ENCODE data around the gene PRKAR2A. TPM values are rescaled to one million over a fixed set of nuclear protein-coding genes. Genes with fewer than 3 reads are reported as not detected.
"Not testable (repeated sequence)": the region's sequence is repeated elsewhere in the genome, so short reads cannot be mapped to it uniquely, and the experiment has no call there.

The PRKAR2A gene
- total and polyA plus RNA-seq, 2 donors = 7.5 to 8.0 TPM

DNA sequence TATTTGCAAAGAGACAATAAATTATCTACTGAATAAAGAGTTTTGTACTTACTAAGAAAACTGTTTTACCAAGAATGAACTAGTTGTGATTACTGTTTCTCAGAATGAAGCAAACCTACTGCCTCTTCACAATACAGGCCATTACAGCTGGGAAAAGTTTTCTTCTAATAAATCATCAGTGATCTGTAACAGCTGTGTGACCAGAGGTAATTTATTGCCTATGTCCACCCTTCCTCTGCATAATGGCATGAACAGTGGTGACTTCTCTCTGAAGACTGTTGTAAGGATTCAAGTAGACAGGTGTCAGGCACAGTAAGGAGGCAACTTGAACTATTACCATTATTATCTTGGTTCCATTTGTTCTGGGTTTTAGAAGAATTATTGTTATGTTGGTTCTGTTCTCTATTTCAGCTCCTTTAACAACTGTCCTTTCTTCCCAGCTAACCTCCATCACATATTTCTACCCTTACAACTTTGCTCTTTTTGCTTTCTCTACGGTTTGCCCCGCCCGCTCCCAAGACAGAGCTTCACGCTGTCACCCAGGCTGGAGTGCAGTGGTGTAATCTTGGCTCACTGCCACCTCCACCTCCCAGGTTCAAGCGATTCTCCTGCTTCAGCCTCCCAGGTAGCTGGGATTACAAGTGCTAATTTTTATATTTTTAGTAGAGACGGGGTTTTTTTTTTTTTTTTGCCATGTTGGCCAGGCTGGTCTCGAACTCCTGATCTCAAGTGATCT, 51.5 kb downstream of the PRKAR2A start:
- no peaks in the 10 kb centered on the region for H3K27me3 ChIP-seq (ENCODE audit: control insufficient read depth in 2 of 2, insufficient read depth in 1 of 2, low read length in 1 of 2)
- H3K36me3 ChIP-seq (ENCODE audit: control insufficient read depth in 2 of 2, insufficient read depth in 2 of 2, low read length in 1 of 2) = no peaks in the 10 kb centered on the region
- no peaks in the 10 kb centered on the region for H3K4me1 ChIP-seq (ENCODE audit: control insufficient read depth in 2 of 2, insufficient read depth in 2 of 2, low read length in 2 of 2)
- H3K9me3 ChIP-seq (ENCODE audit: control insufficient read depth in 2 of 2, insufficient read depth in 1 of 2, low read length in 1 of 2) = no peaks in the 10 kb centered on the region
- no peak overlapping the region for H3K27ac ChIP-seq (ENCODE audit: low read depth in 1 of 2, low read length in 1 of 2)
- WGBS = 95% methylated on average over 7 of the region's 7 CpGs
- DNase-seq (ENCODE audit: low read depth in 6 of 9, low spot score in 9 of 9) = no peak
- no peak overlapping the region for H3K4me3 ChIP-seq (ENCODE audit: low read length in 2 of 2)

- not testable (repeated sequence) for H3K4me3 ChIP-seq (ENCODE audit: low read length in 2 of 2); H3K27ac ChIP-seq (ENCODE audit: low read depth in 1 of 2, low read length in 1 of 2); H3K27me3 ChIP-seq (ENCODE audit: control insufficient read depth in 2 of 2, insufficient read depth in 1 of 2, low read length in 1 of 2); DNase-seq (ENCODE audit: low read depth in 6 of 9, low spot score in 9 of 9); H3K36me3 ChIP-seq (ENCODE audit: control insufficient read depth in 2 of 2, insufficient read depth in 2 of 2, low read length in 1 of 2); H3K9me3 ChIP-seq (ENCODE audit: control insufficient read depth in 2 of 2, insufficient read depth in 1 of 2, low read length in 1 of 2); H3K4me1 ChIP-seq (ENCODE audit: control insufficient read depth in 2 of 2, insufficient read depth in 2 of 2, low read length in 2 of 2)
- over 99% methylated on average over 2 of the region's 2 CpGs for WGBS
Observed at GRCh38 chr3:48793484-48793883, 54.2 kb downstream of the PRKAR2A start.

- WGBS = 96% methylated on average over 3 of the region's 3 CpGs
Observed at GRCh38 chr3:48789665-48790064, 58.0 kb downstream of the PRKAR2A start.

GRCh38 chr3:48788544-48789162, 59.0 kb downstream of the PRKAR2A start:
- Histone ChIP-seq H3K27me3 (ENCODE audit: control insufficient read depth in 2 of 2, insufficient read depth in 1 of 2, low read length in 1 of 2) (no peaks in the 10 kb centered on the region), H3K4me3 (ENCODE audit: low read length in 2 of 2) (no peak overlapping the region), H3K4me1 (ENCODE audit: control insufficient read depth in 2 of 2, insufficient read depth in 2 of 2, low read length in 2 of 2) (peaks cover 4 to 7% of the 10 kb centered on the region in 2 donors), H3K27ac (ENCODE audit: low read depth in 1 of 2, low read length in 1 of 2) (no peak overlapping the region), H3K9me3 (ENCODE audit: control insufficient read depth in 2 of 2, insufficient read depth in 1 of 2, low read length in 1 of 2) (no peaks in the 10 kb centered on the region), H3K36me3 (ENCODE audit: control insufficient read depth in 2 of 2, insufficient read depth in 2 of 2, low read length in 1 of 2) (no peaks in the 10 kb centered on the region)
- WGBS = 25% methylated on average over 1 of the region's 1 CpG
- DNase-seq (ENCODE audit: low read depth in 6 of 9, low spot score in 9 of 9) = peak in 5 of 9 donors; percentile 7 to 45 (median 21)

More at GRCh38 chr3:48789665-48790064, 58.0 kb downstream of the PRKAR2A start:
- Histone ChIP-seq H3K27me3 (ENCODE audit: control insufficient read depth in 2 of 2, insufficient read depth in 1 of 2, low read length in 1 of 2) (no peaks in the 10 kb centered on the region), H3K27ac (ENCODE audit: low read depth in 1 of 2, low read length in 1 of 2) (no peak overlapping the region), H3K36me3 (ENCODE audit: control insufficient read depth in 2 of 2, insufficient read depth in 2 of 2, low read length in 1 of 2) (no peaks in the 10 kb centered on the region), H3K9me3 (ENCODE audit: control insufficient read depth in 2 of 2, insufficient read depth in 1 of 2, low read length in 1 of 2) (no peaks in the 10 kb centered on the region), H3K4me3 (ENCODE audit: low read length in 2 of 2) (no peak overlapping the region), H3K4me1 (ENCODE audit: control insufficient read depth in 2 of 2, insufficient read depth in 2 of 2, low read length in 2 of 2) (peaks cover 4 to 7% of the 10 kb centered on the region in 2 donors)
- no peak for DNase-seq (ENCODE audit: low read depth in 6 of 9, low spot score in 9 of 9)

DNA sequence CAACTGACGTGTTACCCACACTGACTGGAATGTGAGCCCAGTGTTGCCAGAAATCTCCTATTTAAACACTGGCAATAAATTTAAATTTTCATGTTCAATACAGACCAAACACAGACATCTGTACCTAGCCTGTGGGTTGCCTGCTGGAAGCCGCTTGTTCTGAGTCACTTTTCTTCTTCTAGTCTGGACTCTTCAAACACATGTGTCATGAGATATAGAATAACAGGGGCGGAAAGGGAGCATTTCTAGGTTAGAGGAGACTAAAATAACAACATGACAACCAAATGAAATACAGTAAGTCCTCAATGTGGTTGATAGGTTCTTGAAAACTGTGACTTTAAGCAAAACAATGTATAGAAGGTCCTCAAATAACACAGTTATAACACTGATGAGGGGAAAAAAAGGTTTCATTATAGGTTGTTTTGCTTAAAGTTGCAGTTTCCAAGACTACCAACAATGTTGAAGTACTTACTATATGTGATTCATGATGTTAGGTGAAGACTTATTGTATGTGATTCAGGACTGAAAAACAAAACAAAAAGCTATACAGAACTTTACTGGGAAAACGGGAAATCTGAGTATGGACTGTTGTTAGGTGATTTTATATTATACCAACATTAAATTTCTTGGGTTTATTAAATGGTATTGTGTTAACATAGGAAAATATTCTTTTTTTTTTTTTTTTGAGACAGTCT, 63.1 kb downstream of the PRKAR2A start:
- Histone ChIP-seq H3K36me3 (ENCODE audit: control insufficient read depth in 2 of 2, insufficient read depth in 2 of 2, low read length in 1 of 2) (no peaks in the 10 kb centered on the region), H3K27ac (ENCODE audit: low read depth in 1 of 2, low read length in 1 of 2) (no peak overlapping the region)

DNA sequence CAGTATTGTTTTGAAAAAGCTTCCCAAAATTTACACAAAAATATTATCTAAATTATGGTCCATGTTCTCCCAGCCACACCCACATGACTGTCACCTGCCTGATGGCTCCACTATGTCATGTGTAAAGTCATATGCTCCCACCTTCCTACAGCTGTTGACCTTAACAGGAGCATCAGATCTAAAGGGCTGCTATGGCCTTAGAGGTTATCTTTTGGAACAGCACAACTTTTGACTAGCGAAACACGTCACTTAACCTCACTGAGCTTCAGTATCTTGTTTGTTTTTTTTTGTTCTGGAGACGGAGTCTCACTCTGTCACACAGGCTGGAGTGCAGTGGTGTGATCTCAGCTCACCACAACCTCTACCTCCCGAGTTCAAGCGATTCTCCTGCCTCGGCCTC, 64.4 kb downstream of the PRKAR2A start:
- no peaks in the 10 kb centered on the region for H3K36me3 ChIP-seq (ENCODE audit: control insufficient read depth in 2 of 2, insufficient read depth in 2 of 2, low read length in 1 of 2)
- WGBS = 92% methylated on average over 6 of the region's 6 CpGs
- H3K9me3 ChIP-seq (ENCODE audit: control insufficient read depth in 2 of 2, insufficient read depth in 1 of 2, low read length in 1 of 2) = no peaks in the 10 kb centered on the region
- no peaks in the 10 kb centered on the region for H3K27me3 ChIP-seq (ENCODE audit: control insufficient read depth in 2 of 2, insufficient read depth in 1 of 2, low read length in 1 of 2)
- peaks cover 0 to 2% of the 10 kb centered on the region in 2 donors for H3K4me1 ChIP-seq (ENCODE audit: control insufficient read depth in 2 of 2, insufficient read depth in 2 of 2, low read length in 2 of 2)
- no peak for DNase-seq (ENCODE audit: low read depth in 6 of 9, low spot score in 9 of 9)
- no peak overlapping the region for H3K27ac ChIP-seq (ENCODE audit: low read depth in 1 of 2, low read length in 1 of 2)
- H3K4me3 ChIP-seq (ENCODE audit: low read length in 2 of 2) = no peak overlapping the region

More for the DNA sequence above, 63.1 kb downstream of the PRKAR2A start:
- DNase-seq (ENCODE audit: low read depth in 6 of 9, low spot score in 9 of 9) = no peak
- H3K4me3 ChIP-seq (ENCODE audit: low read length in 2 of 2) = no peak overlapping the region
- no peaks in the 10 kb centered on the region for H3K27me3 ChIP-seq (ENCODE audit: control insufficient read depth in 2 of 2, insufficient read depth in 1 of 2, low read length in 1 of 2)
- WGBS = 98% methylated on average over 4 of the region's 4 CpGs
- no peaks in the 10 kb centered on the region for H3K9me3 ChIP-seq (ENCODE audit: control insufficient read depth in 2 of 2, insufficient read depth in 1 of 2, low read length in 1 of 2)
- peaks cover 4 to 7% of the 10 kb centered on the region in 2 donors for H3K4me1 ChIP-seq (ENCODE audit: control insufficient read depth in 2 of 2, insufficient read depth in 2 of 2, low read length in 2 of 2)

GRCh38 chr3:48782046-48782445, 65.6 kb downstream of the PRKAR2A start:
- no peak overlapping the region for H3K4me3 ChIP-seq (ENCODE audit: low read length in 2 of 2)
- no peaks in the 10 kb centered on the region for H3K9me3 ChIP-seq (ENCODE audit: control insufficient read depth in 2 of 2, insufficient read depth in 1 of 2, low read length in 1 of 2)
- no peak overlapping the region for H3K27ac ChIP-seq (ENCODE audit: low read depth in 1 of 2, low read length in 1 of 2)
- H3K4me1 ChIP-seq (ENCODE audit: control insufficient read depth in 2 of 2, insufficient read depth in 2 of 2, low read length in 2 of 2) = no peaks in the 10 kb centered on the region
- no peaks in the 10 kb centered on the region for H3K36me3 ChIP-seq (ENCODE audit: control insufficient read depth in 2 of 2, insufficient read depth in 2 of 2, low read length in 1 of 2)
- no peaks in the 10 kb centered on the region for H3K27me3 ChIP-seq (ENCODE audit: control insufficient read depth in 2 of 2, insufficient read depth in 1 of 2, low read length in 1 of 2)
- no peak for DNase-seq (ENCODE audit: low read depth in 6 of 9, low spot score in 9 of 9)

DNA sequence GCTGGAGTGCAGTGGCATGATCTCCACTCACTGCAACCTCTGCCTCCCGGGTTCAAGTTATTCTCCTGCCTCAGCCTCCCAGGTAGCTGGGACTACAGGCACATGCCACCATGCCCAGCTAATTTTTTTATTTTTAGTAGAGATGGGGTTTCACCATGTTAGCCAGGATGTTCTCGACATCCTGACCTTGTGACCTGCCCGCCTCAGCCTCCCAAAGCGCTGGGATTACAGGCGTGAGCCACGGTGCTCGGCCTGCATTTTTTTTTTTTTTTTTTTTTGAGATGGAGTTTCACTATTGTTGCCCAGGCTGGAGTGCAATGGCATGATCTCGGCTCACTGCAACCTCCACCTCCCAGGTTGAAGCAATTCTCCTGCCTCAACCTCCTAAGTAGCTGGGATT, 69.1 kb downstream of the PRKAR2A start:
- H3K4me3 ChIP-seq (ENCODE audit: low read length in 2 of 2); H3K27me3 ChIP-seq (ENCODE audit: control insufficient read depth in 2 of 2, insufficient read depth in 1 of 2, low read length in 1 of 2); H3K9me3 ChIP-seq (ENCODE audit: control insufficient read depth in 2 of 2, insufficient read depth in 1 of 2, low read length in 1 of 2); DNase-seq (ENCODE audit: low read depth in 6 of 9, low spot score in 9 of 9); H3K36me3 ChIP-seq (ENCODE audit: control insufficient read depth in 2 of 2, insufficient read depth in 2 of 2, low read length in 1 of 2); H3K27ac ChIP-seq (ENCODE audit: low read depth in 1 of 2, low read length in 1 of 2); H3K4me1 ChIP-seq (ENCODE audit: control insufficient read depth in 2 of 2, insufficient read depth in 2 of 2, low read length in 2 of 2): not testable (repeated sequence)
- 98% methylated on average over 8 of the region's 8 CpGs for WGBS

GRCh38 chr3:48776854-48777253, 70.8 kb downstream of the PRKAR2A start:
- 87% methylated on average over 4 of the region's 4 CpGs for WGBS
- Histone ChIP-seq H3K4me1 (ENCODE audit: control insufficient read depth in 2 of 2, insufficient read depth in 2 of 2, low read length in 2 of 2) (no peaks in the 10 kb centered on the region), H3K4me3 (ENCODE audit: low read length in 2 of 2) (no peak overlapping the region), H3K27me3 (ENCODE audit: control insufficient read depth in 2 of 2, insufficient read depth in 1 of 2, low read length in 1 of 2) (no peaks in the 10 kb centered on the region), H3K9me3 (ENCODE audit: control insufficient read depth in 2 of 2, insufficient read depth in 1 of 2, low read length in 1 of 2) (no peaks in the 10 kb centered on the region), H3K36me3 (ENCODE audit: control insufficient read depth in 2 of 2, insufficient read depth in 2 of 2, low read length in 1 of 2) (no peaks in the 10 kb centered on the region), H3K27ac (ENCODE audit: low read depth in 1 of 2, low read length in 1 of 2) (no peak overlapping the region)
- DNase-seq (ENCODE audit: low read depth in 6 of 9, low spot score in 9 of 9) = no peak
